GM12892 (cell line): Measurements from ENCODE around the gene PIP4K2A.

Source experiments
- DNase-seq: peaks from one replicate; pipeline ENCODE4 v3.0.0; 2011; ENCODE audit not compliant: insufficient read length
- FAIRE-seq: peaks from 2 replicates; lab custom pipeline; 2011; peaks lifted over from hg19 to GRCh38; lab: Jason Lieb, UNC
- POLR2A ChIP-seq: IDR thresholded peaks from 2 replicates; pipeline ENCODE4 v1.6.1; 2011; ENCODE audit warnings: low read depth, low read length, control low read depth
- POLR2AphosphoS5 ChIP-seq: IDR thresholded peaks from 2 replicates; pipeline ENCODE4 v1.6.1; 2011; ENCODE audit warnings: low read depth, low read length, control low read depth
- TAF1 ChIP-seq: IDR thresholded peaks from 2 replicates; pipeline ENCODE4 v1.6.1; 2011; ENCODE audit warnings: low read depth, mild to moderate bottlenecking, control low read depth, low read length, borderline replicate concordance

The PIP4K2A gene

GRCh38 chr10:22568928-22569327 is 145.4 kb downstream of the PIP4K2A start:
- DNase-seq: no peak
- FAIRE-seq: no peak
- no peak for TF ChIP-seq POLR2A
- TF ChIP-seq TAF1: no peak
- no peak for TF ChIP-seq POLR2AphosphoS5

GRCh38 chr10:22564060-22564459 is 150.3 kb downstream of the PIP4K2A start:
- DNase-seq (no peak), FAIRE-seq (no peak)
- no peak for TF ChIP-seq POLR2A
- no peak for TF ChIP-seq TAF1

GRCh38 chr10:22561909-22562308 is 152.5 kb downstream of the PIP4K2A start:
- no peak for TF ChIP-seq POLR2A
- TF ChIP-seq TAF1: no peak
- no peak for TF ChIP-seq POLR2AphosphoS5
- FAIRE-seq: no peak
- DNase-seq: no peak

GRCh38 chr10:22560913-22561239 is 153.5 kb downstream of the PIP4K2A start:
- FAIRE-seq: no peak
- DNase-seq: no peak
- TF ChIP-seq TAF1 (no peak), POLR2AphosphoS5 (no peak), POLR2A (no peak)

GRCh38 chr10:22560096-22560912 is 154.1 kb downstream of the PIP4K2A start:
- no peak for DNase-seq
- FAIRE-seq: no peak
- TF ChIP-seq POLR2AphosphoS5 (no peak), TAF1 (no peak), POLR2A (no peak)

GRCh38 chr10:22557321-22557720 is 157.1 kb downstream of the PIP4K2A start:
- no peak for DNase-seq
- TF ChIP-seq POLR2A: no peak
- TF ChIP-seq TAF1: no peak
- TF ChIP-seq POLR2AphosphoS5: no peak
- peak; percentile 38 for FAIRE-seq

GRCh38 chr10:22556774-22557173 is 157.6 kb downstream of the PIP4K2A start:
- TF ChIP-seq POLR2A: no peak
- TF ChIP-seq TAF1: no peak
- TF ChIP-seq POLR2AphosphoS5: no peak
- no peak for FAIRE-seq
- DNase-seq: no peak

GRCh38 chr10:22554461-22555182 is 159.8 kb downstream of the PIP4K2A start:
- DNase-seq: no peak
- TF ChIP-seq POLR2A (no peak), POLR2AphosphoS5 (no peak), TAF1 (no peak)

GRCh38 chr10:22553452-22553995 is 160.9 kb downstream of the PIP4K2A start:
- no peak for FAIRE-seq

More at GRCh38 chr10:22554461-22555182, 159.8 kb downstream of the PIP4K2A start:
- no peak for FAIRE-seq

GRCh38 chr10:22552888-22553378 is 161.4 kb downstream of the PIP4K2A start:
- no peak for DNase-seq
- peak; percentile 38 for FAIRE-seq

More at GRCh38 chr10:22553452-22553995, 160.9 kb downstream of the PIP4K2A start:
- DNase-seq: no peak
- TF ChIP-seq POLR2AphosphoS5 (no peak), TAF1 (no peak), POLR2A (no peak)

GRCh38 chr10:22551681-22552365 is 162.6 kb downstream of the PIP4K2A start:
- peak; percentile 73 for FAIRE-seq
- no peak for TF ChIP-seq TAF1
- no peak for TF ChIP-seq POLR2AphosphoS5
- TF ChIP-seq POLR2A: no peak
- DNase-seq: no peak

More at GRCh38 chr10:22552888-22553378, 161.4 kb downstream of the PIP4K2A start:
- TF ChIP-seq POLR2AphosphoS5: no peak
- no peak for TF ChIP-seq POLR2A
- no peak for TF ChIP-seq TAF1

GRCh38 chr10:22550732-22551131 is 163.6 kb downstream of the PIP4K2A start:
- no peak for FAIRE-seq
- DNase-seq: no peak
- TF ChIP-seq POLR2A: no peak
- no peak for TF ChIP-seq POLR2AphosphoS5
- TF ChIP-seq TAF1: no peak
